Heart left ventricle (tissue), 16 donors: ENCODE results near the gene ZBTB8B. TPM values are rescaled to one million over a fixed set of nuclear protein-coding genes. Genes with fewer than 3 reads are reported as not detected.

Experiments
- ATAC-seq, 4 donors: fragments of 200-7000 bp; cut with Tn5 transposase; one replicate each; pipeline ENCODE4 v1.9.1; 2020 to 2022; ENCODE audit warnings: moderate library complexity in 4 of 4, mild to moderate bottlenecking in 3 of 4, moderate number of reproducible peaks in 1 of 4
- DNase-seq, 5 donors: peaks; one replicate each; pipeline ENCODE4 v3.0.0-alpha.2; 2020
- H3K27ac ChIP-seq, 12 donors: fragments of 200-600 bp; sonication (generic) in 4 of 12; one replicate each; pipeline versions ENCODE4 v1.5.0 to v1.8.0; 2016 to 2022; ENCODE audit warnings: mild to moderate bottlenecking in 2 of 12
- H3K27me3 ChIP-seq, 9 donors: fragments of 200-600 bp; sonication (generic) in 2 of 9; one replicate each; pipeline versions ENCODE4 v1.5.1 to v1.8.0; 2016 to 2022; ENCODE audit warnings: mild to moderate bottlenecking in 3 of 9
- H3K36me3 ChIP-seq, 9 donors: fragments of 200-600 bp; sonication (generic) in 2 of 9; one replicate each; pipeline versions ENCODE4 v1.5.0 to v1.8.0; 2018 to 2022; ENCODE audit warnings: mild to moderate bottlenecking in 2 of 9
- H3K4me1 ChIP-seq, 12 donors: fragments of 200-600 bp; sonication (generic) in 4 of 12; one replicate each; pipeline versions ENCODE4 v1.5.0 to v1.8.0; 2016 to 2022; ENCODE audit warnings: mild to moderate bottlenecking in 3 of 12
- H3K4me3 ChIP-seq, 12 donors: fragments of 200-600 bp; sonication (generic) in 4 of 12; one replicate each; pipeline versions ENCODE4 v1.5.0 to v1.8.0; 2017 to 2022; ENCODE audit warnings: mild to moderate bottlenecking in 9 of 12, moderate library complexity in 4 of 12
- H3K9me3 ChIP-seq, 12 donors: fragments of 200-600 bp; sonication (generic) in 4 of 12; one replicate each; pipeline versions ENCODE4 v1.5.0 to v1.8.0; 2016 to 2022; ENCODE audit warnings: mild to moderate bottlenecking in 1 of 12
- POLR2A ChIP-seq, 2 donors: fragments of 450-650 bp; IDR thresholded peaks; one replicate each; pipeline ENCODE4 v1.6.1; 2017; ENCODE audit warnings: antibody characterized with exemption in 2 of 2, mild to moderate bottlenecking in 2 of 2, moderate library complexity in 2 of 2
- WGBS, 4 donors: extraction: QIAGEN DNeasy Blood & Tissue Kit in 2 of 4; methylation state at CpG; one replicate each; pipeline versions ENCODE4 v1.1.5 to v1.1.7; 2013 to 2018; 5-methylcytosine and 5-hydroxymethylcytosine counted together
- intact Hi-C, 10 donors: fragments of 100-400 bp; cut with DNase I; formaldehyde crosslinking; loops; one replicate each; pipeline versions ENCODE4 v1.11.1 to v1.14.2; 2022
- polyA plus RNA-seq, 2 donors: library from polyadenylated mRNA; stranded (reverse); fragments of 200-250 nt; gene quantifications; one replicate each; pipeline ENCODE4 v1.2.3, GENCODE V29; 2013
- total RNA-seq, 9 donors: library from RNA; depleted of rRNA in 2 of 9; stranded (reverse); fragments of >200 nt in 2 of 9; fragmentation: NEBNext Ultra II Directional in 3 of 9; extraction: Animal tissue kit (Norgen Biotek cat#: 25700) in 3 of 9; gene quantifications; one replicate each; pipeline versions ENCODE4 v1.1.0 to v1.2.4, GENCODE V29; 2016 to 2023
- TF ChIP-seq, protein P1 (sequence below), 12 donors: fragments of 200-600 bp; sonication (generic) in 4 of 12; IDR thresholded peaks; one replicate each; pipeline versions ENCODE4 v1.5.0 to v1.8.0; 2018 to 2022; ENCODE audit warnings: antibody characterized with exemption in 12 of 12, mild to moderate bottlenecking in 5 of 12
- donor health status: ischemic (EF 13 %, LVEDD 7.1; RV severe dilation, severe dysfunction).
- donor health status: healthy with polysubstance abuse.
- donor health status: DM: no; HTN: yes; CAD: no.
- donor health status: DM: no; HTN: no; CAD: no.
- donor health status: ischemic (EF 25% LVEDD 6.9; RV normal size, moderate dysfunction).
- donor health status: ischemic (EF 25% LVEDD 5.7; RV mildly dilated, moderate dysfunction).
- donor health status: healthy.
- donor health status: DM: yes; HTN: yes; CAD: no.
- donor health status: ischemic (EF 35%, LVEDD 5.7; RV mildly dilated, moderate dysfunction).
- donor health status: nonischemic (EF 11% LVEDD 7.7; RV severe dilation, severe dysfunction).
- donor health status: DM: yes; HTN: yes; CAD: no.
- donor health status: PGD.
- donor health status: ischemic (EF 29% LVEDD 5.4; RV normal size, mild dysfunction).
- donor health status: nonischemic (EF 23%, LVEDD 6.1; RV moderate dilation, normal function).

ZBTB8B gene
- total and polyA plus RNA-seq, 11 donors = 0.01 to 0.02 TPM; not detected in 9

DNA sequence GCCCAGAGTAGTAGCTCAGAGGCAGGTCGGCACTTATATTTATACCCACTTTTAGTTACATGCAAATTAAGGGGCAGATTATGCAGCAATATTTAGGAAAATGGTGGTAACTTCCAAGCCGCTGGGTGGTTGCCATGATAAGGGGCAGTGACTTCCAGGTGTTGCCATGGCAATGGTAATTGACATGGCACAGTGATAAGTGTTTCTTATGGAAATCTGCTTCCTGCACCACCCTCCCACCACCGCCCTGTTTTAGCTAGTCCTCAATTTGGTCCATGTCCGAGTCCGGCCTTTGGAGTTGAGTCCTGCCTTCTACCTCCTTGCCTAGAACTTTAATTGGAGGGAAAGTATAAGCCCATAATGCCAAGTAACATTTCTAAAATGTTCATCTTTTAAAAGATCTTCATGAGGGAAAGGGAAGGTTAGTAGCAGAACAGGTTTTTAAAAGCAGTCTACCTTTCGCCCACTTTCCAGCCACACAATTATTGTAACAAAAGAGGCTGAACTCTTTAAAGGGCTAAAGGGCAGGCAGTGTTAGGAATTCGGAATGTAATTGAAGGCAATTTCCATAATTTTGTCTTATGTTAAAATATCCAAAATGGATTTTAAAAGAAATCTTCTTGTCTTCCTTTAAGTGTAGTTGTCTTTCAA lies 21.7 kb downstream of the ZBTB8B start:
- ATAC-seq = no peak
- Histone ChIP-seq H3K4me1 (peaks cover 0 to 4% (median 0%) of the 10 kb centered on the region in 12 donors), H3K4me3 (no peak overlapping the region), H3K9me3 (no peaks in the 10 kb centered on the region), H3K36me3 (no peaks in the 10 kb centered on the region), H3K27ac (no peak overlapping the region), H3K27me3 (peaks cover 0 to 3% (median 0%) of the 10 kb centered on the region in 9 donors)
- no peak for DNase-seq
- 92 to 94% (median 93%) methylated on average over 7 of the region's 7 CpGs for WGBS, 4 donors
- no peak for TF ChIP-seq POLR2A (IDR thresholded peaks at IDR 0.05)
- TF ChIP-seq, protein P1, sequence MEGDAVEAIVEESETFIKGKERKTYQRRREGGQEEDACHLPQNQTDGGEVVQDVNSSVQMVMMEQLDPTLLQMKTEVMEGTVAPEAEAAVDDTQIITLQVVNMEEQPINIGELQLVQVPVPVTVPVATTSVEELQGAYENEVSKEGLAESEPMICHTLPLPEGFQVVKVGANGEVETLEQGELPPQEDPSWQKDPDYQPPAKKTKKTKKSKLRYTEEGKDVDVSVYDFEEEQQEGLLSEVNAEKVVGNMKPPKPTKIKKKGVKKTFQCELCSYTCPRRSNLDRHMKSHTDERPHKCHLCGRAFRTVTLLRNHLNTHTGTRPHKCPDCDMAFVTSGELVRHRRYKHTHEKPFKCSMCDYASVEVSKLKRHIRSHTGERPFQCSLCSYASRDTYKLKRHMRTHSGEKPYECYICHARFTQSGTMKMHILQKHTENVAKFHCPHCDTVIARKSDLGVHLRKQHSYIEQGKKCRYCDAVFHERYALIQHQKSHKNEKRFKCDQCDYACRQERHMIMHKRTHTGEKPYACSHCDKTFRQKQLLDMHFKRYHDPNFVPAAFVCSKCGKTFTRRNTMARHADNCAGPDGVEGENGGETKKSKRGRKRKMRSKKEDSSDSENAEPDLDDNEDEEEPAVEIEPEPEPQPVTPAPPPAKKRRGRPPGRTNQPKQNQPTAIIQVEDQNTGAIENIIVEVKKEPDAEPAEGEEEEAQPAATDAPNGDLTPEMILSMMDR (IDR thresholded peaks at IDR 0.05) = no peak
- intact Hi-C loops = no loop called here

DNA sequence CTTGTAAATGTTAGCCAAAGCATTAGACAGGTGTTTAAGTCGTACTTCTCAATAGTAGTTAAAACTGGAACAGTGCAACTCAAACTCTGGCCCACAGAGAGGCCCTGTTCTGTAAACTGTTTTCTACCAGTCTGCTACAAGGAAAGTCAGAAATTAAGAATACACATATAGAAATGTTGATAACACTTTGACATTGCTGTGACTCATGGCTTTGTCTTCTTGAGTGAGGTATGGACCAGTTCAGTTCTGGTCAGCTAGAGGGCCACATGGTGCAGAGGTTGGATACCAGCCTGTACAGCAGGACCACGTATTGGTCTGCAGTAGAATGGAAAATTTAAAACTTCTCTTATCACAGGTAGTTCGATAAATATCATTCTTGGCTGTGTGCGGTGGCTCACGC lies 22.3 kb downstream of the ZBTB8B start:
- Histone ChIP-seq H3K4me1 (peaks cover 0 to 4% (median 0%) of the 10 kb centered on the region in 12 donors), H3K27ac (no peak overlapping the region), H3K36me3 (no peaks in the 10 kb centered on the region), H3K4me3 (no peak overlapping the region), H3K27me3 (peaks cover 0 to 3% (median 0%) of the 10 kb centered on the region in 9 donors), H3K9me3 (no peaks in the 10 kb centered on the region)
- ATAC-seq (no peak), DNase-seq (no peak)
- intact Hi-C loops = no loop called here
- TF ChIP-seq, protein P1 (IDR thresholded peaks at IDR 0.05) = peak in 1 of 12 donors; percentile 7
- no peak for TF ChIP-seq POLR2A (IDR thresholded peaks at IDR 0.05)
- 87 to 90% (median 88%) methylated on average over 5 of the region's 5 CpGs for WGBS, 4 donors

DNA sequence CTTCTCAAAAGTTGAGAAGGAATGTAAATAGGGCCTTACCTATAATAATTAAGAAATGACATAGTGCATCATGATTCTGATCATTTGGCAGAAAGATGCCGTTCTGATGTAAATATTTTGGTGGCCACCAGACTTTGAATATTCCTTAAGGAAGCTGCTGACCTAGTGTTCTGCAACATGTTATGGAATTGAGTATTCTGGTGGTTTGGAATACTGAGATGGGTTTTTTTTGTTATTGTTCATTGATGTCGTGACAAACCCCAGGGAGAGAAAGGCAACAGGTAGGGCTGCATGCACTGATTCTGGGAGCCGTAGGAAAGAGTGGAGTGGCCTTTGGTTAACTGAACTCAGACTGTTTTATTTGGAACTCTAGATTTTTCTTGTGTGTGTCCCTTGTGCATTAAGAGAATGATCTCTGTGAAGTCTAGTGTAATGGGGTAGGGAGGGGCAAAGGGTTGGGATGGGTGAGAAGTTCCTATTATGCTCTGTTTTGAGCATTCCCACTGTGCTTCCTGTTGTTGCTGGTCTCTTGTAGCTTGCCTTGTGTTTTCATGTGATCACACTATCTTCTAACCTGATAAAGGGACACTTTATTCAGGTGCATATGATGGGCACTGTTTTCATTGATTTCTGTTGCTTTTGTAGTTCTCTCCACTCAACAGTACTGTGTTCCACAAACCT lies 25.0 kb downstream of the ZBTB8B start:
- Histone ChIP-seq H3K27ac (no peak overlapping the region), H3K27me3 (peaks cover 0 to 3% (median 0%) of the 10 kb centered on the region in 9 donors), H3K4me3 (no peak overlapping the region), H3K4me1 (peaks cover 0 to 4% (median 0%) of the 10 kb centered on the region in 12 donors), H3K36me3 (no peaks in the 10 kb centered on the region), H3K9me3 (no peaks in the 10 kb centered on the region)
- 86 to 90% (median 88%) methylated on average over 3 of the region's 3 CpGs for WGBS, 4 donors
- ATAC-seq (no peak), DNase-seq (no peak)
- intact Hi-C loops = no loop called here
- TF ChIP-seq POLR2A (IDR thresholded peaks at IDR 0.05) = no peak
- TF ChIP-seq, protein P1 (IDR thresholded peaks at IDR 0.05) = no peak

DNA sequence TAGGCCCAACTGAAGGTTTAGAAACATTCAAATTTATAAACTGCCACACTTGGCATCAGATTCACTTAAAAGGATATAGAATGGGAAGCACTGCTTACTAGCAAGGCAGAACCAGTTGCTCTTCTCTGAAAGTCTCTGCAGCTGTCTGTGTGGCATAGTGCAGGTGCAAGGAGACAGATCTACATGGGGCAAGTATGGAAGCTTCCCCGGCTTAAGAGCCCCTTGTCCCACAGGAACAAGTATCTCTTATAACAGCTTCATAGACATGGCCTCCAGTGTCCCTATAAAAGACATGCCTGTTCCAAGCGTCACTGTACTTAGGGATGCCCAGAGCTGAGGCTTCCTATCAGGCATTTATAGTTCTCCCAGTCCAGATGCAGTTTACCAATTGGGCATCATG lies 26.5 kb downstream of the ZBTB8B start:
- WGBS, 4 donors = 96 to 100% (median 97%) methylated on average over 2 of the region's 2 CpGs
- peaks cover 0 to 3% (median 0%) of the 10 kb centered on the region in 9 donors for H3K27me3 ChIP-seq
- no peak overlapping the region for H3K4me3 ChIP-seq
- intact Hi-C loops = no loop called here
- peaks cover 0 to 14% (median 2%) of the 10 kb centered on the region in 12 donors for H3K4me1 ChIP-seq
- ATAC-seq = no peak
- H3K36me3 ChIP-seq = no peaks in the 10 kb centered on the region
- no peak overlapping the region for H3K27ac ChIP-seq
- TF ChIP-seq POLR2A (IDR thresholded peaks at IDR 0.05) = no peak
- TF ChIP-seq, protein P1 (IDR thresholded peaks at IDR 0.05) = no peak
- no peak for DNase-seq
- H3K9me3 ChIP-seq = no peaks in the 10 kb centered on the region
